Natural killer cell (primary cell): ENCODE data around the gene DPPA4. TPM values are rescaled to one million over a fixed set of nuclear protein-coding genes. Genes with fewer than 3 reads are reported as not detected.
"Not testable (repeated sequence)": the region's sequence is repeated elsewhere in the genome, so short reads cannot be mapped to it uniquely, and the experiment has no call there.

ENCODE experiments used
- ATAC-seq, 3 donors: fragments of 150-1000 bp in 2 of 3; fragments of 200-7000 bp in 1 of 3; cut with Tn5 transposase; 1 replicate in 1 of 3; 2 replicates in 2 of 3; pipeline ENCODE4 v1.10.0; 2021; ENCODE audit warnings: mild to moderate bottlenecking in 2 of 3, moderate library complexity in 2 of 3
- DNase-seq, 2 donors: peaks; one replicate each; pipeline versions ENCODE4 v3.0.0 to v3.0.0-alpha.2; 2013 to 2021; ENCODE audit warnings: mixed read lengths in 1 of 2
- H3K27ac ChIP-seq: one replicate; pipeline ENCODE4 v1.5.1; 2013; ENCODE audit warnings: mild to moderate bottlenecking, low read length
- H3K27me3 ChIP-seq: one replicate; pipeline ENCODE4 v1.6.1; 2013; ENCODE audit warnings: low read length; ENCODE audit not compliant: control insufficient read depth, insufficient read depth
- H3K36me3 ChIP-seq: one replicate; pipeline ENCODE4 v1.6.1; 2013; ENCODE audit warnings: low read length; ENCODE audit not compliant: control insufficient read depth, insufficient read depth
- H3K4me1 ChIP-seq: one replicate; pipeline ENCODE4 v1.6.1; 2013; ENCODE audit warnings: low read length; ENCODE audit not compliant: control insufficient read depth, insufficient read depth
- H3K4me3 ChIP-seq: one replicate; pipeline ENCODE4 v1.5.1; 2013; ENCODE audit warnings: low read length
- H3K9me3 ChIP-seq: one replicate; pipeline ENCODE4 v1.6.1; 2013; ENCODE audit warnings: low read length; ENCODE audit not compliant: control insufficient read depth, insufficient read depth
- H3K27ac Mint-ChIP-seq, 2 donors: one replicate each; pipeline ENCODE4 v1.8.0; 2022; ENCODE audit warnings: mild to moderate bottlenecking in 2 of 2, mixed read lengths in 2 of 2, moderate library complexity in 1 of 2
- H3K27me3 Mint-ChIP-seq, 2 donors: one replicate each; pipeline ENCODE4 v1.8.0; 2022; ENCODE audit warnings: low read depth in 2 of 2, mixed read lengths in 2 of 2
- H3K36me3 Mint-ChIP-seq: one replicate; pipeline ENCODE4 v1.8.0; 2022; ENCODE audit warnings: mixed read lengths
- H3K4me1 Mint-ChIP-seq, 2 donors: one replicate each; pipeline ENCODE4 v1.8.0; 2022; ENCODE audit warnings: mixed read lengths in 2 of 2
- H3K4me3 Mint-ChIP-seq: one replicate; pipeline ENCODE4 v1.8.0; 2022; ENCODE audit warnings: mild to moderate bottlenecking, moderate library complexity, mixed read lengths
- H3K9me3 Mint-ChIP-seq, 2 donors: one replicate each; pipeline ENCODE4 v1.8.0; 2022; ENCODE audit warnings: mixed read lengths in 2 of 2
- CTCF ChIP-seq: fragments of 200-600 bp; IDR thresholded peaks from one replicate; pipeline ENCODE4 v1.8.0; 2022; ENCODE audit warnings: antibody characterized with exemption
- WGBS: methylation state at CpG from one replicate; pipeline ENCODE4 v1.1.7; 2013; ENCODE audit warnings: missing lambda C conversion rate; ENCODE audit not compliant: insufficient coverage; 5-methylcytosine and 5-hydroxymethylcytosine counted together
- intact Hi-C: fragments of 100-400 bp; cut with micrococcal nuclease; formaldehyde crosslinking; loops from one replicate; pipeline ENCODE4 v1.14.2; 2022
- total RNA-seq, 4 donors: library from RNA; stranded (reverse); fragments of 120-200 nt in 1 of 4; gene quantifications; one replicate each; pipeline versions ENCODE4 v1.2.3 to v1.2.4, GENCODE V29; 2013 to 2022

The DPPA4 gene
- total RNA-seq, 3 donors from 2014 or later (not counting 1 experiment from before 2014, with no cell fraction given) = 1.2 to 2.3 (median 1.8) TPM

GRCh38 chr3:109362823-109363222 is 25.5 kb upstream of the DPPA4 start:
- no peaks in the 10 kb centered on the region for H3K4me1 Mint-ChIP-seq
- no peak for DNase-seq
- H3K9me3 ChIP-seq = no peaks in the 10 kb centered on the region
- TF ChIP-seq CTCF = no peak
- intact Hi-C loops = no loop called here
- ATAC-seq = no peak
- H3K27me3 Mint-ChIP-seq = no peaks in the 10 kb centered on the region
- H3K27me3 ChIP-seq = no peaks in the 10 kb centered on the region
- no peak overlapping the region for H3K4me3 ChIP-seq
- H3K36me3 Mint-ChIP-seq = no peaks in the 10 kb centered on the region
- H3K9me3 Mint-ChIP-seq = no peaks in the 10 kb centered on the region
- 95% methylated on average over 4 of the region's 4 CpGs for WGBS
- H3K36me3 ChIP-seq = no peaks in the 10 kb centered on the region
- no peak overlapping the region for H3K27ac Mint-ChIP-seq
- no peak overlapping the region for H3K4me3 Mint-ChIP-seq
- H3K4me1 ChIP-seq = no peaks in the 10 kb centered on the region
- no peak overlapping the region for H3K27ac ChIP-seq

GRCh38 chr3:109358809-109359208 is 21.5 kb upstream of the DPPA4 start:
- H3K9me3 Mint-ChIP-seq, H3K27ac ChIP-seq, H3K27ac Mint-ChIP-seq, H3K36me3 Mint-ChIP-seq, H3K27me3 ChIP-seq, H3K4me1 Mint-ChIP-seq, ATAC-seq, H3K4me1 ChIP-seq, intact Hi-C loops, H3K4me3 Mint-ChIP-seq, H3K4me3 ChIP-seq, H3K9me3 ChIP-seq, DNase-seq, H3K36me3 ChIP-seq, H3K27me3 Mint-ChIP-seq: not testable (repeated sequence)
- 83% methylated on average over 2 of the region's 2 CpGs for WGBS

- no peak for ATAC-seq
- H3K27me3 Mint-ChIP-seq = peaks cover 0 to 2% of the 10 kb centered on the region in 2 donors
Observed at GRCh38 chr3:109356442-109357155, 19.3 kb upstream of the DPPA4 start.

More at GRCh38 chr3:109356442-109357155, 19.3 kb upstream of the DPPA4 start:
- Mint-ChIP-seq H3K4me3 (no peak overlapping the region), H3K9me3 (no peaks in the 10 kb centered on the region), H3K4me1 (no peaks in the 10 kb centered on the region), H3K27ac (no peak overlapping the region), H3K36me3 (no peaks in the 10 kb centered on the region)
- no peak overlapping the region for H3K27ac ChIP-seq
- no peaks in the 10 kb centered on the region for H3K27me3 ChIP-seq
- DNase-seq = no peak
- WGBS = 92% methylated on average over 3 of the region's 3 CpGs
- no peak overlapping the region for H3K4me3 ChIP-seq
- no peaks in the 10 kb centered on the region for H3K36me3 ChIP-seq
- intact Hi-C loops = no loop called here
- no peak for TF ChIP-seq CTCF
- no peaks in the 10 kb centered on the region for H3K9me3 ChIP-seq
- no peaks in the 10 kb centered on the region for H3K4me1 ChIP-seq
